ENCODE results near the gene IKBIP. TPM values are rescaled to one million over a fixed set of nuclear protein-coding genes. Genes with fewer than 3 reads are reported as not detected.

Gene IKBIP
- total and polyA plus RNA-seq, 2 donors (not counting 3 experiments of a cell fraction or from before 2014, with no cell fraction given): 12.9 to 56.8 TPM

GRCh38 chr12:98684199-98684598 lies 39.6 kb upstream of the IKBIP start:
- ChIA-PET CTCF (interaction anchor here (1.3 to 1.4 kb wide), 2 partner anchors 112 to 117 kb away, joined by 3 to 4 read pairs; no protein-coding TSS in a partner anchor), POLR2A (no interaction called here)
- Histone ChIP-seq H2AFZ (ENCODE audit: low read depth, low read length) (no peak overlapping the region), H3K27ac (ENCODE audit: insufficient read depth, low read depth, low read length) (no peak overlapping the region), H3K4me3 (replicated peaks in 1 of 3; ENCODE audit: insufficient read depth in 1 of 3, low read depth in 1 of 3, low read length in 3 of 3) (no peak overlapping the region), H3K4me1 (ENCODE audit: control insufficient read depth, extremely low read depth, insufficient read depth, low read length) (no peaks in the 10 kb centered on the region), H4K20me1 (replicated peaks; ENCODE audit: control insufficient read depth, extremely low read depth, insufficient read depth, low read length) (peaks cover 2% of the 10 kb centered on the region), H3K79me2 (ENCODE audit: control insufficient read depth, insufficient read depth, low read length) (no peaks in the 10 kb centered on the region), H3K4me2 (ENCODE audit: insufficient read depth, low read length) (no peak overlapping the region), H3K27me3 (ENCODE audit: control insufficient read depth in 2 of 2, insufficient read depth in 2 of 2, low read length in 2 of 2) (no peaks in the 10 kb centered on the region), H3K9me1 (replicated peaks; ENCODE audit: control insufficient read depth, extremely low read depth, insufficient read depth, low read length) (no peaks in the 10 kb centered on the region), H3K9me3 (replicated peaks; ENCODE audit: control insufficient read depth, insufficient read depth, low read length) (no peaks in the 10 kb centered on the region), H3K9ac (replicated peaks; ENCODE audit: extremely low read depth, insufficient read depth, low read length) (no peak overlapping the region), H3K36me3 (ENCODE audit: control insufficient read depth in 2 of 2, extremely low read depth in 1 of 2, insufficient read depth in 2 of 2, low read length in 2 of 2) (peaks cover 15 to 19% of the 10 kb centered on the region in 2 experiments)
- dilution Hi-C loops (cut with MboI; ENCODE audit: extremely low pct_ligation_motif_present, low sequenced_read_pairs) (no loop called here), intact Hi-C loops (cut with micrococcal nuclease) (no loop called here)
- FAIRE-seq (no peak), DNase-seq (ENCODE audit: low read depth, low spot score) (no peak)
- no peak for TF ChIP-seq JUN (IDR thresholded peaks at IDR 0.05; ENCODE audit: borderline replicate concordance, insufficient read depth, insufficient read length, low read depth)
- no TSS peak for BruUV-seq (replicated peaks)

GRCh38 chr12:98679611-98680005 lies 35.0 kb upstream of the IKBIP start:
- intact Hi-C loops (cut with micrococcal nuclease): no loop called here

More at GRCh38 chr12:98679611-98680005, 35.0 kb upstream of the IKBIP start:
- H3K9ac ChIP-seq (replicated peaks; ENCODE audit: extremely low read depth, insufficient read depth, low read length): no peak overlapping the region
- H3K36me3 ChIP-seq (ENCODE audit: control insufficient read depth in 2 of 2, extremely low read depth in 1 of 2, insufficient read depth in 2 of 2, low read length in 2 of 2): peaks cover 17 to 19% of the 10 kb centered on the region in 2 experiments
- H3K9me1 ChIP-seq (replicated peaks; ENCODE audit: control insufficient read depth, extremely low read depth, insufficient read depth, low read length): peaks cover 2% of the 10 kb centered on the region
- no TSS peak for BruUV-seq (replicated peaks)
- dilution Hi-C loops (cut with MboI; ENCODE audit: extremely low pct_ligation_motif_present, low sequenced_read_pairs): no loop called here
- H3K4me2 ChIP-seq (ENCODE audit: insufficient read depth, low read length): no peak overlapping the region
- H3K4me3 ChIP-seq (replicated peaks in 1 of 3; ENCODE audit: insufficient read depth in 1 of 3, low read depth in 1 of 3, low read length in 3 of 3): no peak overlapping the region
- no peak for DNase-seq (ENCODE audit: low read depth, low spot score)
- no peak overlapping the region for H2AFZ ChIP-seq (ENCODE audit: low read depth, low read length)
- H3K4me1 ChIP-seq (ENCODE audit: control insufficient read depth, extremely low read depth, insufficient read depth, low read length): no peaks in the 10 kb centered on the region
- CTCF ChIA-PET: interaction anchor here (0.9 kb wide), 1 partner anchor 86 kb away, joined by 3 read pairs; the partner anchor contains the start of gene SLC25A3
- TF ChIP-seq POLR2A (IDR thresholded peaks at IDR 0.05; ENCODE audit: low read depth, low read length) (no peak), GATA2 (IDR thresholded peaks at IDR 0.05; ENCODE audit: insufficient read depth, insufficient read length, low read depth, low read length) (no peak), JUN (IDR thresholded peaks at IDR 0.05; ENCODE audit: borderline replicate concordance, insufficient read depth, insufficient read length, low read depth) (no peak), MAX (IDR thresholded peaks at IDR 0.05; ENCODE audit: insufficient read depth, insufficient read length) (no peak), CTCF (IDR thresholded peaks at IDR 0.05; ENCODE audit: extremely low read depth in 1 of 2, insufficient read depth in 1 of 2, low read depth in 1 of 2, low read length in 2 of 2) (no peak), MYC (IDR thresholded peaks at IDR 0.05; ENCODE audit: low read depth, low read length) (no peak), EZH2 (IDR thresholded peaks at IDR 0.05; ENCODE audit: borderline replicate concordance, low read depth, low read length, severe bottlenecking) (no peak), FOS (IDR thresholded peaks at IDR 0.05; ENCODE audit: borderline replicate concordance, insufficient read depth, low read length) (no peak), POLR2AphosphoS5 (IDR thresholded peaks at IDR 0.05; ENCODE audit: insufficient read depth, low read depth, low read length) (no peak)
- H3K79me2 ChIP-seq (ENCODE audit: control insufficient read depth, insufficient read depth, low read length): no peaks in the 10 kb centered on the region
- H3K27ac ChIP-seq (ENCODE audit: insufficient read depth, low read depth, low read length): no peak overlapping the region
- no peaks in the 10 kb centered on the region for H3K27me3 ChIP-seq (ENCODE audit: control insufficient read depth in 2 of 2, insufficient read depth in 2 of 2, low read length in 2 of 2)
- H3K9me3 ChIP-seq (replicated peaks; ENCODE audit: control insufficient read depth, insufficient read depth, low read length): no peaks in the 10 kb centered on the region
- peaks cover 2% of the 10 kb centered on the region for H4K20me1 ChIP-seq (replicated peaks; ENCODE audit: control insufficient read depth, extremely low read depth, insufficient read depth, low read length)
- POLR2A ChIA-PET: no interaction called here
- no peak for FAIRE-seq

Data from endothelial cell of umbilical vein (primary cell).